ENCODE results near the gene KIFC3. TPM values are rescaled to one million over a fixed set of nuclear protein-coding genes. Genes with fewer than 3 reads are reported as not detected.
"Not testable (repeated sequence)": the region's sequence is repeated elsewhere in the genome, so short reads cannot be mapped to it uniquely, and the experiment has no call there.

Gene KIFC3
- total RNA-seq, 1 experiment from 2014 or later = 11.8 TPM

DNA sequence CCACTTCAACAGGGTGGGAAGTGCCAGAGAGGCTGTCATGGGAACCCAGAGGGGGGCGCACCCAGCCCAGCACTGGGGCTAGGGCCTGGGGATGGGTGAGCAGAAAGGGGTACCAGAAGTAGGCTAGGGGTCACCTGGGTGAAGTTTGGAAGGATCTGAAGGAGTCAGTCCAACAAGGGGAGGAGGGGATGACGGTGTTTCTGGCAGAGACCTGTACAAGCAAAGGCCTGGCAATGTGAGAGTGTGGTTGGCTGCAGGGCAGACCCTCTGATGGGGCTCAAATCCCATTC is 80.1 kb downstream of the KIFC3 start:
- Histone ChIP-seq H3K4me3 (no peak overlapping the region), H3K36me3 (no peaks in the 10 kb centered on the region), H3K27me3 (peaks cover 25% of the 10 kb centered on the region), H3K27ac (no peak overlapping the region), H3K4me1 (no peaks in the 10 kb centered on the region), H3K9me3 (replicated peaks) (no peaks in the 10 kb centered on the region)
- DNase-seq = no peak

DNA sequence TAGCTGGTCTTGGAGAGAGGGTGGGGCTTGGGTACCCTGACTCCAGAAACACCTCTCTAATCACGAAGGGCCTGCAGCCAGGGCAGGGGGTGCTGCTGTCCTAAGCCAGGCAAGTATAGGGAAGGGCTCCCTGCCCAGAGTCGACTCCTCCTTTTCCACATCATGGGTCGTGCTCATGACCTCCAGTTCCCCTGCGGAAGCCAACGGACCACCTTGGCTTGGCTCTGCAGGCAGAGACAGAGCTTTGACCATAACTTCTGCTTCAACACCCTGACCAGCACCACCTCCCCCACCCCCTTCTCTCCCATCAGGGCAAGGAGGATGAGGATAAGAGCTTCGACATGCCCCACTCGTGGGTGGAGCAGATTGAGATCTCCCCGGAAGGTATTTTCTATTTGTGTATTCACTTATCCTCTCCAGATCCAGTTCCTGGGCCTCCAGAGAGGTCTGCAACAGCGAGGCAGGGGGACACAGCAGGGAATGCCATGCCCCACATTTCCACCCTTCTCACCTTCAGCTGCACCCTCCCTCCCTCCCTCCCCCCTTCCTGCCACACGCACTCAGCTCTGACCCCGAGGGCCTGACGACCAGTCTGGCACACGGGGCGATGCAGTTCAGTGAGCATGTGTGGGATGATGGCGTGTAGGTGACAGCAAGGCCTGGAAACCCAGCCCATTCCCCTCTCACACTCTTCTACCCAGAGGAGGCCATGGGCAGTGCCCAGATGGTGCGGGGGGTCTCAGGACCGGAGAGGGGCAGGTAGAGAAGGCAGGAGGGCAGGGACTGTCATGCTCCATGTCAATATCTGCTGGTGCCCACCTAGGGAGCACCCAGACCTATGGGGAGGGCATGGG is 80.7 kb downstream of the KIFC3 start:
- H3K27ac ChIP-seq = no peak overlapping the region
- no peaks in the 10 kb centered on the region for H3K4me1 ChIP-seq
- H3K27me3 ChIP-seq = peaks cover 25% of the 10 kb centered on the region
- H3K4me3 ChIP-seq = no peak overlapping the region
- H3K9me3 ChIP-seq (replicated peaks) = no peaks in the 10 kb centered on the region
- no peak for DNase-seq
- H3K36me3 ChIP-seq = no peaks in the 10 kb centered on the region

DNA sequence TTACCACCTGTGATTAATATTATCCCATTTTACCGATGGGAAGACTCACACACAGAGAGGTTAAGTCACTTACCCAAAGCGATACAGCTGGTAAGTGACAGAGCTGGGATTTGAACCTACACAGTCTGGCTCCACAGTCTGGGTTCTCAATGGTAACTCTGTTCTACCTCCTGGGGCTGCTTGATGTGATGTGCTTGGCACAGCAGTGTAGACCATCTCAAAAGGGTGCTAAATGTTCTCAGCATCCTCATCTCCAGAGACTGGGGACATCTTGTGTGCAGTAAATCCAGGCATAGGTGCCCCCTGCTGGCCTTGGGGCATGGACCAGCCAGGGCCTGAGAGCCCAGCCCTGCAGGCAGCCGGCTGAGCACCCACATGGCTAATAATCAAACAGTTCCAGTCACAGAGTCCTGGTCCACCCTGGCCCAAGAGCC is 82.1 kb downstream of the KIFC3 start:
- H3K27ac ChIP-seq = no peak overlapping the region
- DNase-seq = peak; percentile 48 to 61
- no peaks in the 10 kb centered on the region for H3K36me3 ChIP-seq
- H3K27me3 ChIP-seq = peaks cover 34% of the 10 kb centered on the region
- no peaks in the 10 kb centered on the region for H3K4me1 ChIP-seq
- H3K9me3 ChIP-seq (replicated peaks) = no peaks in the 10 kb centered on the region
- H3K4me3 ChIP-seq = no peak overlapping the region

- Histone ChIP-seq H3K9me3 (replicated peaks) (no peaks in the 10 kb centered on the region), H3K27me3 (peaks cover 60% of the 10 kb centered on the region), H3K36me3 (no peaks in the 10 kb centered on the region), H3K27ac (no peak overlapping the region), H3K4me3 (no peak overlapping the region), H3K4me1 (no peaks in the 10 kb centered on the region)
- no peak for DNase-seq
These were observed 88.2 kb downstream of the KIFC3 start for GRCh38 chr16:57714047-57714446.

- Histone ChIP-seq H3K36me3 (no peaks in the 10 kb centered on the region), H3K27ac (no peak overlapping the region), H3K9me3 (replicated peaks) (no peaks in the 10 kb centered on the region), H3K27me3 (peaks cover 60% of the 10 kb centered on the region), H3K4me1 (no peaks in the 10 kb centered on the region), H3K4me3 (no peak overlapping the region)
- DNase-seq = no peak
These were observed 88.7 kb downstream of the KIFC3 start for GRCh38 chr16:57713596-57713995.

- DNase-seq; H3K36me3 ChIP-seq; H3K27ac ChIP-seq; H3K4me3 ChIP-seq; H3K4me1 ChIP-seq; H3K9me3 ChIP-seq (replicated peaks): not testable (repeated sequence)
- peaks cover 70% of the 10 kb centered on the region for H3K27me3 ChIP-seq
These were observed 89.7 kb downstream of the KIFC3 start for GRCh38 chr16:57712569-57712968.

GRCh38 chr16:57711993-57712392 is 90.3 kb downstream of the KIFC3 start:
- Histone ChIP-seq H3K9me3 (replicated peaks) (no peaks in the 10 kb centered on the region), H3K36me3 (no peaks in the 10 kb centered on the region), H3K27me3 (peaks cover 70% of the 10 kb centered on the region), H3K27ac (no peak overlapping the region), H3K4me1 (no peaks in the 10 kb centered on the region), H3K4me3 (no peak overlapping the region)
- no peak for DNase-seq

GRCh38 chr16:57711346-57711745 is 90.9 kb downstream of the KIFC3 start:
- H3K27me3 ChIP-seq = peaks cover 70% of the 10 kb centered on the region
- H3K4me3 ChIP-seq = no peak overlapping the region
- no peaks in the 10 kb centered on the region for H3K9me3 ChIP-seq (replicated peaks)

DNA sequence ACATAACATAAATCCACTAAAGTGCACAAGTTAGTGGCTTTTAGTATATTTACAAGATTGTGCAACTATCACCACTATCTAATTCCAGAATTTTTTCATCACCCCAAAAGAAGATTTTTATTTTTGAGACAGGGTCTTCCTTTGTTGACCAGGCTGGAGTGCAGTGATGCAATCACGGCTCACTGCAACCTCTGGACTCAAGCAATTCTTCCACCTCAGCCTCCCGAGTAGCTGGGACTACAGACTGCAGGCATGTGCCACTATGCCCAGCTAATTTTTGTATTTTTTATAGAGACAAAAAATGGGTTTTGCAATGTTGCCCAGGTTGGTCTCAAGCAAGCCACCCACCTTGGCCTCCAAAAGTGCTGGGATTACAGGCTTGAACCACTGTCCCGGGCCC is 92.6 kb downstream of the KIFC3 start:
- H3K27me3 ChIP-seq = peaks cover 60% of the 10 kb centered on the region
- no peak for DNase-seq
- H3K4me1 ChIP-seq = no peaks in the 10 kb centered on the region
- no peak overlapping the region for H3K27ac ChIP-seq
- no peak overlapping the region for H3K4me3 ChIP-seq
- H3K9me3 ChIP-seq (replicated peaks) = no peaks in the 10 kb centered on the region
- H3K36me3 ChIP-seq = no peaks in the 10 kb centered on the region

More at GRCh38 chr16:57711346-57711745, 90.9 kb downstream of the KIFC3 start:
- DNase-seq = no peak
- no peaks in the 10 kb centered on the region for H3K4me1 ChIP-seq
- H3K36me3 ChIP-seq = no peaks in the 10 kb centered on the region
- no peak overlapping the region for H3K27ac ChIP-seq

Other genes with a start within 250 kb of the KIFC3 start
- gene ADGRG1, start 173.9 kb downstream of the KIFC3 start, total RNA-seq (2014; rRNA removed; shearing (Covaris generic)) = 0.32 and 0.53 TPM in 2 replicates
- not detected in 2 replicates for gene ADGRG3, start 134.2 kb downstream of the KIFC3 start, total RNA-seq (2014; rRNA removed; shearing (Covaris generic))
- not detected in 2 replicates for gene DRC7, start 107.7 kb downstream of the KIFC3 start, total RNA-seq (2014; rRNA removed; shearing (Covaris generic))
- gene KATNB1, start 66.7 kb downstream of the KIFC3 start, total RNA-seq (2014; rRNA removed; shearing (Covaris generic)) = 35.2 and 38.9 TPM in 2 replicates
- gene CNGB1, start 168.6 kb upstream of the KIFC3 start, total RNA-seq (2014; rRNA removed; shearing (Covaris generic)) = not detected in 2 replicates
- gene ZNF319, start 198.2 kb upstream of the KIFC3 start, total RNA-seq (2014; rRNA removed; shearing (Covaris generic)) = 5.6 and 5.7 TPM in 2 replicates
- gene USB1, start 198.9 kb upstream of the KIFC3 start, total RNA-seq (2014; rRNA removed; shearing (Covaris generic)) = 20.4 and 21.1 TPM in 2 replicates
- gene MMP15, start 223.3 kb upstream of the KIFC3 start, total RNA-seq (2014; rRNA removed; shearing (Covaris generic)) = 3.5 and 3.9 TPM in 2 replicates